Skeletal muscle tissue (tissue), 4 donors: Measurements from ENCODE around the gene ZFC3H1. TPM values are rescaled to one million over a fixed set of nuclear protein-coding genes. Genes with fewer than 3 reads are reported as not detected.
"Not testable (repeated sequence)": the region's sequence is repeated elsewhere in the genome, so short reads cannot be mapped to it uniquely, and the experiment has no call there.

ENCODE experiments used
- H3K27ac ChIP-seq: one replicate; pipeline ENCODE4 v1.7.0; 2013; ENCODE audit warnings: mild to moderate bottlenecking, low read depth, low read length, inconsistent platforms
- H3K27me3 ChIP-seq, 3 donors: one replicate each; pipeline ENCODE4 v1.7.0; 2013; ENCODE audit warnings: low read length in 3 of 3; ENCODE audit not compliant: control insufficient read depth in 3 of 3, insufficient read depth in 3 of 3
- H3K36me3 ChIP-seq, 3 donors: one replicate each; pipeline ENCODE4 v1.7.0; 2013; ENCODE audit warnings: low read length in 3 of 3; ENCODE audit not compliant: control insufficient read depth in 3 of 3, insufficient read depth in 3 of 3
- H3K4me1 ChIP-seq, 3 donors: one replicate each; pipeline ENCODE4 v1.7.0; 2013; ENCODE audit warnings: low read length in 3 of 3, mild to moderate bottlenecking in 3 of 3; ENCODE audit not compliant: control insufficient read depth in 3 of 3, insufficient read depth in 3 of 3
- H3K4me3 ChIP-seq, 3 donors: one replicate each; pipeline ENCODE4 v1.7.0; 2013; ENCODE audit warnings: low read length in 3 of 3
- H3K9ac ChIP-seq, 3 donors: one replicate each; pipeline ENCODE4 v1.7.0; 2013; ENCODE audit warnings: low read length in 3 of 3, mild to moderate bottlenecking in 3 of 3, moderate library complexity in 2 of 3, low read depth in 1 of 3
- H3K9me3 ChIP-seq, 3 donors: one replicate each; pipeline ENCODE4 v1.7.0; 2013; ENCODE audit warnings: low read length in 3 of 3; ENCODE audit not compliant: control insufficient read depth in 3 of 3
- total RNA-seq: library from RNA; depleted of rRNA; stranded (reverse); fragments of >200 nt; gene quantifications from one replicate; pipeline ENCODE4 v1.2.3, GENCODE V29; 2014
- donor health status: Osteomylitis.

The ZFC3H1 gene
- total RNA-seq, 1 donor from 2014 or later: 25.1 TPM

- H3K4me1 ChIP-seq: peaks cover 15 to 18% (median 16%) of the 10 kb centered on the region in 3 donors
- no peaks in the 10 kb centered on the region for H3K9me3 ChIP-seq
- no peaks in the 10 kb centered on the region for H3K27me3 ChIP-seq
- H3K9ac ChIP-seq: peak overlapping the region in 1 of 3 donors; percentile 17
- no peak overlapping the region for H3K4me3 ChIP-seq
- peaks cover 2 to 20% (median 19%) of the 10 kb centered on the region in 3 donors for H3K36me3 ChIP-seq
- peak overlapping the region; percentile 54 for H3K27ac ChIP-seq
These were observed 30.6 kb upstream of the ZFC3H1 start for GRCh38 chr12:71694099-71694820.

DNA sequence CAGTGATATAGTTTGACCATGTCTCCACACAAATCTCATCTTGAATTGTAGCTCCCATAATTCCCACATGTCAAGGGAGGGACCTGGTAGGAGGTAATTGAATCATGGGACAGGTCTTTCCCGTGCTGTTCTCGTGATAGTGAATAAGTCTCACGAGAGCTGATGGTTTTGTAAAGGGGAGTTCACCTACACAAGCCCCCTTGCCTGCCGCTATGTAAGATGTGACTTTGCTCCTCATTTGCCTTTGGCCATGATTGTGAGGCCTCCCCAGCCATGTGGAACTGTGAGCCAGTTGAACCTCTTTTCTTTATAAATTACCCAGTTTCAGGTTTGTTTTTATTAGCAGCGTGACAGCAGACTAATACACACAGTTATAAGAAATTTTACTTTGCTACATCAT lies 30.0 kb upstream of the ZFC3H1 start:
- not testable (repeated sequence) for H3K4me3 ChIP-seq, H3K9me3 ChIP-seq, H3K9ac ChIP-seq, H3K27me3 ChIP-seq
- Histone ChIP-seq H3K4me1 (peaks cover 16 to 21% (median 20%) of the 10 kb centered on the region in 3 donors), H3K27ac (peak overlapping the region; percentile 54), H3K36me3 (peaks cover 0 to 15% (median 13%) of the 10 kb centered on the region in 3 donors)

- H3K27ac ChIP-seq: no peak overlapping the region
- H3K36me3 ChIP-seq: peaks cover 0 to 10% (median 8%) of the 10 kb centered on the region in 3 donors
These were observed 29.5 kb upstream of the ZFC3H1 start for GRCh38 chr12:71693126-71693525.

GRCh38 chr12:71691504-71692129 lies 28.0 kb upstream of the ZFC3H1 start:
- peak overlapping the region in 2 of 3 donors; percentile 24 to 55 for H3K9ac ChIP-seq
- no peaks in the 10 kb centered on the region for H3K27me3 ChIP-seq
- no peaks in the 10 kb centered on the region for H3K36me3 ChIP-seq
- no peak overlapping the region for H3K27ac ChIP-seq
- no peaks in the 10 kb centered on the region for H3K9me3 ChIP-seq
- peaks cover 28 to 32% (median 29%) of the 10 kb centered on the region in 3 donors for H3K4me1 ChIP-seq
- peak overlapping the region in 1 of 3 donors; percentile 21 for H3K4me3 ChIP-seq

More at GRCh38 chr12:71693126-71693525, 29.5 kb upstream of the ZFC3H1 start:
- Histone ChIP-seq H3K4me3 (no peak overlapping the region), H3K9ac (no peak overlapping the region), H3K27me3 (no peaks in the 10 kb centered on the region), H3K9me3 (no peaks in the 10 kb centered on the region), H3K4me1 (peaks cover 17 to 23% (median 20%) of the 10 kb centered on the region in 3 donors)

DNA sequence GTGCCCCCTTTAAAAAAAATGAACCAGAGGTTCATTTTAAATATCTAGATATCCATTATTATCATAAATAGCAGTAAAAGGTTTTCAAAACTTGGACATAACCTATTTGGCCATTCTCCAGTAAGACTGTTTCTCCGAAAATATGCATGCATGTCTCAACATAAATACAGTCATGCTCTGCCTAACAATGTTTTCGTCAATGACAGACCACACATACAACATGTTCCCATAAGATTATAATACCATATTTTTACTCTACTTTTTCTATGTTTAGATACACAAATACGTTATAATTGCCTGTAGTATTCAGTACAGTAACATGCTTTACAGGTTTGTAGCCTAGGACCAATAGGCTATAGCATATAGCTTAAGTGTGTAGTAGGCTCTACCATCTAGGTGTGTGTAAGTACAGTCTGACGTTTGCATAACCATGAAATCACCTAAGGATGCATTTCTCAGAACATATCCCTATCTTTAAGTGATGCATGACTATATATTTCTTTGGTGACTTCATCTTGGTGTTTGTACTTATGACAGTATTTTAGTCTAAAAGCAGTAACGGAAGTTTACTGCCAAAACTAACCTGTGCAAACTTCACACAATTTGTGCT lies 25.4 kb upstream of the ZFC3H1 start:
- Histone ChIP-seq H3K9me3 (no peaks in the 10 kb centered on the region), H3K27me3 (no peaks in the 10 kb centered on the region), H3K27ac (no peak overlapping the region), H3K4me3 (peak overlapping the region in 1 of 3 donors; percentile 27), H3K9ac (peak overlapping the region in 1 of 3 donors; percentile 54), H3K4me1 (peaks cover 22 to 24% (median 22%) of the 10 kb centered on the region in 3 donors), H3K36me3 (no peaks in the 10 kb centered on the region)

DNA sequence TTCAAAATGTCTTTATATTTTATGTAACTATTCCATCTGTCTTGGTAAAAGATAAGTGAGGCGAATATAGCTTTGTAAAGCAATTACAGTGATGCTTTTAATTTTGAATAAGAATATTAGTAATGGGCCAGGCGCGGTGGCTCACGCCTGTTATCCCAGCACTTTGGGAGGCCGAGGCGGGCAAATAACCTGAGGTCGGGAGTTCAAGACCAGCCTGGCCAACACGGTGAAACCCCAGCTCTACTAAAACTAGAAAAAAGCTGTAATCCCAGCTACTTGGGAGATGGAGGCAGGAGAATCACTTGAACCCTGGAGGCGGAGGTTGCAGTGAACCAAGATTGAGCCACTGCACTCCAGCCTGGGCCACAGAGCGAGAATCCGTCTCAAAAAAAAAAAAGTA lies 23.5 kb upstream of the ZFC3H1 start:
- H3K27me3 ChIP-seq, H3K27ac ChIP-seq, H3K9me3 ChIP-seq, H3K36me3 ChIP-seq: not testable (repeated sequence)
- H3K4me1 ChIP-seq: peaks cover 18 to 22% (median 22%) of the 10 kb centered on the region in 3 donors
- H3K9ac ChIP-seq: peak overlapping the region; percentile 86 to 92 (median 88)
- H3K4me3 ChIP-seq: peak overlapping the region; percentile 86 to 96 (median 90)

- peak overlapping the region; percentile 86 to 92 (median 88) for H3K9ac ChIP-seq
- no peaks in the 10 kb centered on the region for H3K27me3 ChIP-seq
- no peaks in the 10 kb centered on the region for H3K36me3 ChIP-seq
- peaks cover 14 to 19% (median 17%) of the 10 kb centered on the region in 3 donors for H3K4me1 ChIP-seq
- peak overlapping the region; percentile 86 to 96 (median 90) for H3K4me3 ChIP-seq
- no peaks in the 10 kb centered on the region for H3K9me3 ChIP-seq
- peak overlapping the region; percentile 82 for H3K27ac ChIP-seq
These were observed 23.0 kb upstream of the ZFC3H1 start for GRCh38 chr12:71686658-71687025.

- Histone ChIP-seq H3K9ac (peak within 1 kb of the TSS; percentile 88 to 92 (median 91)), H3K4me1 (peaks cover 14 to 16% (median 15%) of the 10 kb centered on the region in 3 donors), H3K36me3 (no peaks in the 10 kb centered on the region), H3K4me3 (peak within 1 kb of the TSS; percentile 86 to 96 (median 90)), H3K27ac (peak within 1 kb of the TSS; percentile 82), H3K27me3 (no peaks in the 10 kb centered on the region), H3K9me3 (no peaks in the 10 kb centered on the region)
These were observed 22.4 kb upstream of the ZFC3H1 start, which contains the start of gene TMEM19 for GRCh38 chr12:71685914-71686657. TSS of gene TMEM19 (plus strand) at chr12:71686082. CDS start at chr12:71686681, 599 bp downstream.

GRCh38 chr12:71685312-71685906 lies 21.8 kb upstream of the ZFC3H1 start:
- H3K4me1 ChIP-seq: peaks cover 12 to 16% (median 15%) of the 10 kb centered on the region in 3 donors
- H3K4me3 ChIP-seq: peak overlapping the region; percentile 86 to 96 (median 90)
- H3K9ac ChIP-seq: peak overlapping the region; percentile 88 to 92 (median 91)
- H3K36me3 ChIP-seq: no peaks in the 10 kb centered on the region
- no peaks in the 10 kb centered on the region for H3K9me3 ChIP-seq
- H3K27ac ChIP-seq: peak overlapping the region; percentile 82
- H3K27me3 ChIP-seq: no peaks in the 10 kb centered on the region
